GM12878 (cell line): Measurements from ENCODE around the gene FBXO4. TPM values are rescaled to one million over a fixed set of nuclear protein-coding genes. Genes with fewer than 3 reads are reported as not detected.

Experiments
- ATAC-seq: fragments of 200-7000 bp; cut with Tn5 transposase; 3 replicates; pipeline ENCODE4 v1.9.1; 2020; ENCODE audit warnings: mild to moderate bottlenecking, moderate library complexity
- BruUV-seq: library from RNA; stranded (reverse); fragments of 400-500 nt; replicated peaks from 2 replicates; lab custom pipeline; 2021; lab: Mats Ljungman, UMichigan
- CTCF ChIA-PET: fragments of 300-600 bp; sonication (Branson Sonifier 250); formaldehyde crosslinking; extraction: SDS; loops from one replicate; lab custom pipeline; 2021; ENCODE audit warnings: inconsistent platforms; lab: Yijun Ruan, JAX
- POLR2A ChIA-PET: fragments of 350-600 bp; formaldehyde crosslinking; extraction: SDS; loops from one replicate; lab custom pipeline; 2021; ENCODE audit warnings: inconsistent platforms; lab: Charles Lee
- RAD21 ChIA-PET: fragments of 300-600 bp; sonication (Branson Sonifier 250); formaldehyde crosslinking; loops from one replicate; lab custom pipeline; 2023; ENCODE audit warnings: antibody characterized with exemption; ENCODE audit not compliant: unreplicated experiment; lab: Charles Lee
- SMC1A ChIA-PET: fragments of 300-600 bp; sonication (Branson Sonifier 250); formaldehyde crosslinking; loops from one replicate; lab custom pipeline; 2023; ENCODE audit not compliant: unreplicated experiment, uncharacterized antibody; lab: Charles Lee
- DNase-seq: peaks from one replicate; pipeline ENCODE4 v3.0.0-alpha.2; 2011; ENCODE audit warnings: low read depth, low spot score
- FAIRE-seq: peaks from 3 replicates; lab custom pipeline; 2011; peaks lifted over from hg19 to GRCh38; lab: Jason Lieb, UNC
- H2AFZ ChIP-seq: 2 replicates; pipeline ENCODE4 v1.6.0; 2011; ENCODE audit warnings: low read depth, low read length, control low read depth; ENCODE audit not compliant: control insufficient read depth
- H3K27ac ChIP-seq: 2 replicates; pipeline ENCODE4 v1.5.1; 2011; ENCODE audit warnings: control low read depth; ENCODE audit not compliant: control insufficient read depth, insufficient read depth
- H3K27me3 ChIP-seq, 2 experiments: replicated peaks in 1 of 2; 2 replicates each; pipeline versions ENCODE4 v1.6.0 to v1.6.1; 2011; ENCODE audit warnings: low read length in 1 of 2; ENCODE audit not compliant: control insufficient read depth in 2 of 2, insufficient read depth in 2 of 2
- H3K36me3 ChIP-seq, 2 experiments: 2 replicates each; pipeline ENCODE4 v1.5.1; 2011; ENCODE audit warnings: low read length in 1 of 2; ENCODE audit not compliant: control insufficient read depth in 2 of 2, insufficient read depth in 2 of 2
- H3K4me1 ChIP-seq: 2 replicates; pipeline ENCODE4 v1.6.1; 2011; ENCODE audit warnings: mild to moderate bottlenecking, low read length, moderate library complexity, mixed read lengths; ENCODE audit not compliant: control insufficient read depth, insufficient read depth
- H3K4me2 ChIP-seq: 2 replicates; pipeline ENCODE4 v1.6.0; 2011; ENCODE audit warnings: control low read depth; ENCODE audit not compliant: control insufficient read depth, insufficient read depth
- H3K4me3 ChIP-seq: fragments of 200-600 bp; sonication (generic); 2 replicates; pipeline ENCODE4 v1.5.1; 2016
- H3K79me2 ChIP-seq: 2 replicates; pipeline ENCODE4 v1.6.0; 2011; ENCODE audit warnings: low read length; ENCODE audit not compliant: control insufficient read depth, insufficient read depth
- H3K9ac ChIP-seq: 2 replicates; pipeline ENCODE4 v1.8.0; 2011; ENCODE audit warnings: low read length, control low read depth, mixed read lengths; ENCODE audit not compliant: control insufficient read depth, insufficient read depth
- H3K9me3 ChIP-seq: replicated peaks from 3 replicates; pipeline ENCODE4 v1.5.1; 2011; ENCODE audit warnings: mild to moderate bottlenecking, low read length; ENCODE audit not compliant: control insufficient read depth, insufficient read depth
- H4K20me1 ChIP-seq: 2 replicates; pipeline ENCODE4 v1.6.0; 2011; ENCODE audit not compliant: control insufficient read depth, insufficient read depth
- ATF7 ChIP-seq: fragments of 450-650 bp; IDR thresholded peaks from 2 replicates; pipeline ENCODE4 v1.6.1; 2016; ENCODE audit warnings: low read depth, mild to moderate bottlenecking
- BACH1 ChIP-seq: fragments of 450-650 bp; IDR thresholded peaks from 2 replicates; pipeline ENCODE4 v1.6.1; 2017; ENCODE audit warnings: mild to moderate bottlenecking, borderline replicate concordance
- CHD1 ChIP-seq: IDR thresholded peaks from 2 replicates; pipeline ENCODE4 v1.6.1; 2012; ENCODE audit warnings: low read depth, low read length, improper control_type of control experiment
- FOS ChIP-seq: IDR thresholded peaks from 3 replicates; pipeline ENCODE4 v1.6.1; 2011; ENCODE audit warnings: borderline replicate concordance; ENCODE audit not compliant: insufficient read length; ENCODE audit errors: extremely low read depth
- HDAC2 ChIP-seq: fragments of 200-600 bp; sonication (generic); IDR thresholded peaks from 2 replicates; pipeline ENCODE4 v1.6.1; 2017
- IKZF1 ChIP-seq: fragments of 450-650 bp; conservative IDR thresholded peaks from 2 replicates; pipeline ENCODE4 v1.6.1; 2017; ENCODE audit warnings: antibody characterized with exemption, mild to moderate bottlenecking
- IKZF2 ChIP-seq, 2 experiments: fragments of 450-650 bp; IDR thresholded peaks; 2 replicates each; pipeline ENCODE4 v1.6.1; 2017; ENCODE audit warnings: mild to moderate bottlenecking in 2 of 2, moderate library complexity in 2 of 2
- NR2C1 ChIP-seq: fragments of 450-650 bp; IDR thresholded peaks from 2 replicates; pipeline ENCODE4 v1.6.1; 2017; ENCODE audit warnings: antibody characterized with exemption, mild to moderate bottlenecking, moderate library complexity
- POLR2A ChIP-seq: IDR thresholded peaks from 2 replicates; pipeline ENCODE4 v1.6.1; 2011; ENCODE audit warnings: low read depth, mild to moderate bottlenecking, low read length
- STAT3 ChIP-seq: IDR thresholded peaks from 2 replicates; pipeline ENCODE4 v1.6.1; 2011; ENCODE audit warnings: low read depth, low read length, improper control_type of control experiment
- TCF7 ChIP-seq: IDR thresholded peaks from 2 replicates; pipeline ENCODE4 v1.6.1; 2014; ENCODE audit warnings: antibody characterized with exemption, borderline replicate concordance
- WGBS: methylation state at CpG from one replicate; pipeline ENCODE4 v1.1.6; 2016; ENCODE audit warnings: low lambda C conversion rate; ENCODE audit not compliant: insufficient replicate concordance, insufficient coverage; ENCODE audit errors: missing lambda C conversion rate; 5-methylcytosine and 5-hydroxymethylcytosine counted together
- in situ Hi-C: fragments of 300-500 bp; cut with MboI; formaldehyde crosslinking; loops from 9 replicates; pipeline ENCODE4 v1.14.3; 2018; ENCODE audit warnings: mixed read lengths
- intact Hi-C: fragments of 100-400 bp; cut with micrococcal nuclease; formaldehyde crosslinking; loops from one replicate; pipeline ENCODE4 v1.14.2; 2022; ENCODE audit not compliant: unreplicated experiment
- polyA plus RNA-seq, 11 experiments: library from polyadenylated mRNA; depleted of rRNA in 4 of 11; unstranded in 6 of 11; stranded (reverse) in 5 of 11; fragments of >200 nt; fragmentation: Nextera tagmentation in 4 of 11; fragmentation: Illumina TruSeq in 1 of 11; extraction: Ambion mirVana in 4 of 11; extraction: Trizol in 1 of 11; gene quantifications; 1 replicate in 1 of 11; 2 replicates in 10 of 11; pipeline versions ENCODE4 v1.2.1 to v1.2.3, GENCODE V29; 2011 to 2016; ENCODE audit warnings: inconsistent platforms in 2 of 11, missing spikeins in 2 of 11, low read depth in 1 of 11
- total RNA-seq, 4 experiments: library from RNA; depleted of rRNA in 3 of 4; stranded (reverse); fragments of >200 nt in 3 of 4; fragmentation: Illumina TruSeq in 1 of 4; extraction: Trizol in 1 of 4; gene quantifications; 2 replicates each; pipeline versions ENCODE4 v1.2.1 to v1.2.3, GENCODE V29; 2013 to 2021
- TF ChIP-seq, protein P1 (sequence below): IDR thresholded peaks from 2 replicates; pipeline ENCODE4 v1.6.1; 2011; ENCODE audit warnings: borderline replicate concordance, low read depth, mild to moderate bottlenecking, moderate library complexity, low read length; ENCODE audit not compliant: insufficient read depth, poor library complexity, severe bottlenecking
- TF ChIP-seq, protein P2 (sequence below): IDR thresholded peaks from 2 replicates; pipeline ENCODE4 v1.6.1; 2012; ENCODE audit warnings: low read depth, low read length, improper control_type of control experiment
- TF ChIP-seq, protein P3 (sequence below): IDR thresholded peaks from 2 replicates; pipeline ENCODE4 v1.6.1; 2012; ENCODE audit warnings: low read depth, low read length, improper control_type of control experiment

Gene FBXO4
- total and polyA plus RNA-seq, 10 of the 15 experiments (the other 5 are each of a cell fraction or from before 2014, with no cell fraction given) = 7.2 to 30.5 (median 19.6) TPM

DNA sequence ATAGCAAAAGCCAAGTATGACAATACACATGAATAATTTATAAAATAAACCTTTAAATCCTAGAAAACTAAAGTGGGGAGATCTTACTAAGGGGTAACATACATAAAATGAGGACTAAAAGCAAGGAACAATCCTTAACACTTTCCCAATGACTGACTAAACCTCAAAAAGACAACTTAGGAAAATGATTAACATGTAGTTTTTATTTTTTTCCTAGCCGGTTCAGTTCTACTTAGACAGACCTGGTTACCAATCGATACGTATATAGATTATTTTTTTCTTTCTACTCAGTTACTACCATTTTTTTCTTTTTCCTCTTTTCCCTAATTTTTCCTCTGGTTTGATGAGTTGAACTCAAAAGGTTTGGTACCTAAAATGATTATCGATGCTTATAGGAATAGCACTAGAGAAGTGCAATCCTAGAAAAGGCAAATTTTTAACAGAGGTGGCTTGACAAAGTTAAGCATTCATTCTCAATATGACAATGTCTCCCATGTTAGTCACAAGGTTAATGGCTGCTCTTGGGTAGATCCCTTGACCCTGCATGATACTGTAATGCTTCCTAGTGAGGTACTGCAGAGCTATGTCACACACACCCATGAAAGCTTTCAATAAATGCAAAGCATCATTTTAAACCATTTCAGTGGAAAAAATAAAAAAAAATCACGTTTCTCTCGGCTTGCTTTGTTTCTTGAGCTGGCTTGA lies 41.5 kb downstream of the FBXO4 start:
- Histone ChIP-seq H3K4me1 (no peaks in the 10 kb centered on the region), H3K9ac (no peak overlapping the region), H3K79me2 (no peaks in the 10 kb centered on the region), H2AFZ (no peak overlapping the region), H3K27ac (no peak overlapping the region), H4K20me1 (no peaks in the 10 kb centered on the region), H3K4me2 (no peak overlapping the region), H3K9me3 (no peaks in the 10 kb centered on the region; the same call in 2 of the 3 replicates), H3K36me3 (no peaks in the 10 kb centered on the region), H3K4me3 (no peak overlapping the region), H3K27me3 (no peaks in the 10 kb centered on the region)
- SMC1A ChIA-PET = interaction anchor here (0.8 kb wide), 1 partner anchor 58 kb away, joined by 3 read pairs; no protein-coding TSS in a partner anchor
- intact Hi-C loops (no loop called here), in situ Hi-C loops (no loop called here)
- FAIRE-seq (no peak), ATAC-seq (no peak), DNase-seq (no peak)
- 63% methylated on average over 6 of the region's 6 CpGs for WGBS
- CTCF ChIA-PET = interaction anchor here (0.6 kb wide), 1 partner anchor 96 kb away, joined by 3 read pairs; the partner anchor contains the start of gene OXCT1
- TF ChIP-seq STAT3 = no peak
- no peak for TF ChIP-seq NR2C1
- TF ChIP-seq ATF7 = no peak
- no peak for TF ChIP-seq HDAC2
- no peak for TF ChIP-seq CHD1
- TF ChIP-seq, protein P1, sequence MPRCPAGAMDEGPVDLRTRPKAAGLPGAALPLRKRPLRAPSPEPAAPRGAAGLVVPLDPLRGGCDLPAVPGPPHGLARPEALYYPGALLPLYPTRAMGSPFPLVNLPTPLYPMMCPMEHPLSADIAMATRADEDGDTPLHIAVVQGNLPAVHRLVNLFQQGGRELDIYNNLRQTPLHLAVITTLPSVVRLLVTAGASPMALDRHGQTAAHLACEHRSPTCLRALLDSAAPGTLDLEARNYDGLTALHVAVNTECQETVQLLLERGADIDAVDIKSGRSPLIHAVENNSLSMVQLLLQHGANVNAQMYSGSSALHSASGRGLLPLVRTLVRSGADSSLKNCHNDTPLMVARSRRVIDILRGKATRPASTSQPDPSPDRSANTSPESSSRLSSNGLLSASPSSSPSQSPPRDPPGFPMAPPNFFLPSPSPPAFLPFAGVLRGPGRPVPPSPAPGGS = no peak
- no peak for TF ChIP-seq POLR2A
- TF ChIP-seq, protein P2, sequence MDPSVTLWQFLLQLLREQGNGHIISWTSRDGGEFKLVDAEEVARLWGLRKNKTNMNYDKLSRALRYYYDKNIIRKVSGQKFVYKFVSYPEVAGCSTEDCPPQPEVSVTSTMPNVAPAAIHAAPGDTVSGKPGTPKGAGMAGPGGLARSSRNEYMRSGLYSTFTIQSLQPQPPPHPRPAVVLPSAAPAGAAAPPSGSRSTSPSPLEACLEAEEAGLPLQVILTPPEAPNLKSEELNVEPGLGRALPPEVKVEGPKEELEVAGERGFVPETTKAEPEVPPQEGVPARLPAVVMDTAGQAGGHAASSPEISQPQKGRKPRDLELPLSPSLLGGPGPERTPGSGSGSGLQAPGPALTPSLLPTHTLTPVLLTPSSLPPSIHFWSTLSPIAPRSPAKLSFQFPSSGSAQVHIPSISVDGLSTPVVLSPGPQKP = no peak
- TF ChIP-seq TCF7 = no peak
- TF ChIP-seq FOS = no peak
- TF ChIP-seq IKZF1 = no peak
- TF ChIP-seq IKZF2 (IDR thresholded peaks at IDR 0.05) = no peak
- TF ChIP-seq, protein P3, sequence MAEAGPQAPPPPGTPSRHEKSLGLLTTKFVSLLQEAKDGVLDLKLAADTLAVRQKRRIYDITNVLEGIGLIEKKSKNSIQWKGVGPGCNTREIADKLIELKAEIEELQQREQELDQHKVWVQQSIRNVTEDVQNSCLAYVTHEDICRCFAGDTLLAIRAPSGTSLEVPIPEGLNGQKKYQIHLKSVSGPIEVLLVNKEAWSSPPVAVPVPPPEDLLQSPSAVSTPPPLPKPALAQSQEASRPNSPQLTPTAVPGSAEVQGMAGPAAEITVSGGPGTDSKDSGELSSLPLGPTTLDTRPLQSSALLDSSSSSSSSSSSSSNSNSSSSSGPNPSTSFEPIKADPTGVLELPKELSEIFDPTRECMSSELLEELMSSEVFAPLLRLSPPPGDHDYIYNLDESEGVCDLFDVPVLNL = no peak
- TF ChIP-seq BACH1 = no peak
- RAD21 ChIA-PET = no interaction called here
- BruUV-seq = no TSS peak
- POLR2A ChIA-PET = no interaction called here
